Measurements from ENCODE around the gene CD83. TPM values are rescaled to one million over a fixed set of nuclear protein-coding genes. Genes with fewer than 3 reads are reported as not detected.

CD83 gene
- total RNA-seq, 2 donors from 2014 or later = 31.4 to 124 TPM

DNA sequence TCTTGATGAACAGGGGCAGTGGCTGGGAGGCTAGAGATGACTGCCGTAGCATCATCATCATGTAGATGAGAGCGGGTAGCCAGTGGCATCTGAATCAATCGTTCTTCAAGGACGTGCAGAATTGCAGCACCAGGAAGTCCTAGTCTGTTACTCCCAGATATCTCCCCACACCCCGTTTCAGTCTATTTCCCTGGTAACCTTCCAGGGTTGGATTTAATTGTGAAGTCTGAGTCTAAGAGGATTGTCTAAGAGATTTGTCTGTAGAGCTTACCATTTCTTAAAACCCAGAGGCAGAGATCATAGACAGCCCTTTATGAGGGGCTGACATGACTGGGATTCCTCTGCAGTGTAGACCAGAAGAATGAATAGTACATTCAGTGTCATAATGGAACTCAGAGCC, 16.6 kb upstream of the CD83 start:
- no peaks in the 10 kb centered on the region for H3K9me3 Mint-ChIP-seq
- H3K4me3 Mint-ChIP-seq = no peak overlapping the region
- peak overlapping the region in 1 of 2 donors; percentile 3 for H3K27ac Mint-ChIP-seq
- no peaks in the 10 kb centered on the region for H3K36me3 Mint-ChIP-seq
- DNase-seq (ENCODE audit: low spot score) (no peak), ATAC-seq (no peak)
- peaks cover 6 to 13% of the 10 kb centered on the region in 2 donors for H3K4me1 Mint-ChIP-seq (ENCODE audit: low read depth in 2 of 2)
- peaks cover 5 to 15% of the 10 kb centered on the region in 2 donors for H3K27me3 Mint-ChIP-seq

DNA sequence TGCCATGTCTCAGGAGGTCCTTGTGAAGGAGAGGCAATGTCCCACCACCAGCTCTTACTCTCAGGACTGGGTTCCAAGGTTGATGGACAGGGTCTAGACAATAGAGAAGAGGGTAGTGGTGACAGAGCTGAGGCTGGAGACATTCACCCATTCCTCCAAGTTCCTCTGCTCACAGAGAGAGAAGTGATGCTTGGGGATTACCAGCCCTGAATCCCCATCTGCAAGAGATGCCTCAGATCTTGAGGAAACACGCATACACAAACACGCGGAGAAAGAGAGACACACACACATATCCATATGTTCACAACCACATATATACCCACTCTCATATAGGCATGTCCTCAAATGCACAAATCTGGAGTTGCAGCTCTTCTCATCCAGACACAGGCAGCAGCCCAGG, 15.2 kb upstream of the CD83 start:
- ATAC-seq = no peak
- no peak for DNase-seq (ENCODE audit: low spot score)
- peaks cover 1% of the 10 kb centered on the region for H3K9me3 Mint-ChIP-seq
- H3K4me3 Mint-ChIP-seq = no peak overlapping the region
- peaks cover 6 to 14% of the 10 kb centered on the region in 2 donors for H3K4me1 Mint-ChIP-seq (ENCODE audit: low read depth in 2 of 2)
- peaks cover 3% of the 10 kb centered on the region for H3K36me3 Mint-ChIP-seq
- peaks cover 5 to 15% of the 10 kb centered on the region in 2 donors for H3K27me3 Mint-ChIP-seq
- H3K27ac Mint-ChIP-seq = no peak overlapping the region

DNA sequence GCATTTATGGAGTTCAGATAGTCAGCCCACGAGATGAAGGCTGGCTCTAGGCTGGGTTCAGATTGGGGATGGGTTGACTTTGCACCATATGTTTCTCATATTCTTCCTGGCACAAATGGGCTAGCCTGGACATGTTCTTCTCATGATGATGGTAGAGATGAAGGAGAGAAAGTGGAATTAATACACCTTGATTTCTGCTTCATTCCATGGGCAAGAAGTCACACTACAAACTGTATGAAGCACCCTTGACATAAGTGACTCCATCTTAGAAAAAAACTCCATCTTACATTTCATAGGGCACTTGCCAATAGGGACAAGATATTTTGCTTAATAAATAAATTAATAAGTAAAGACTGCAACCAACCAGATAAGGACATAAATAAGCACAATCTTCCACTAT, 12.0 kb upstream of the CD83 start:
- Mint-ChIP-seq H3K4me1 (ENCODE audit: low read depth in 2 of 2) (peaks cover 29 to 34% of the 10 kb centered on the region in 2 donors), H3K4me3 (no peak overlapping the region), H3K36me3 (peaks cover 9% of the 10 kb centered on the region), H3K27ac (peak overlapping the region in 1 of 2 donors; percentile 13), H3K27me3 (peaks cover 7 to 21% of the 10 kb centered on the region in 2 donors), H3K9me3 (peaks cover 5% of the 10 kb centered on the region)
- no peak for DNase-seq (ENCODE audit: low spot score)
- no peak for ATAC-seq

DNA sequence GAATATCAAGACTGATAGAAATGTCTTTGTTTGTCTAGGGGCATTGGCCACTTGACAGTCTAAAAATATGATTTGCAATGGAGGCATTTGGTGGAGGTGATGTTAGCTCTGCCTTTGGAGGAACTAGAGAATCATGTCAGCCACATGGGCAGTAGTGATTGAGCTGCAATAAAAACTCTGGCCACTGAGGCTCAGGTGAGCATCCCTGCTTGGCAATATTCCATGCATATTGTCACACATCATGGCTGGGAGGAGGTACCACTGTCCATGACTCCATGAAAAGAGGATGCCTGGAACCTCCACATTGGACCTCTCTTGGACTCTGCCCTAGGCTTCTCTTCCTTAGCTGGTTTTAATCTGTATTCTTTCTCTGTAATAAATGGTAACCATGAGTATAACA, 10.6 kb upstream of the CD83 start:
- H3K9me3 Mint-ChIP-seq = peaks cover 5% of the 10 kb centered on the region
- peaks cover 6 to 20% of the 10 kb centered on the region in 2 donors for H3K27me3 Mint-ChIP-seq
- no peak for DNase-seq (ENCODE audit: low spot score)
- no peak overlapping the region for H3K4me3 Mint-ChIP-seq
- peak overlapping the region; percentile 63 to 89 for H3K27ac Mint-ChIP-seq
- peaks cover 9% of the 10 kb centered on the region for H3K36me3 Mint-ChIP-seq
- H3K4me1 Mint-ChIP-seq (ENCODE audit: low read depth in 2 of 2) = peaks cover 29 to 36% of the 10 kb centered on the region in 2 donors
- ATAC-seq = no peak

DNA sequence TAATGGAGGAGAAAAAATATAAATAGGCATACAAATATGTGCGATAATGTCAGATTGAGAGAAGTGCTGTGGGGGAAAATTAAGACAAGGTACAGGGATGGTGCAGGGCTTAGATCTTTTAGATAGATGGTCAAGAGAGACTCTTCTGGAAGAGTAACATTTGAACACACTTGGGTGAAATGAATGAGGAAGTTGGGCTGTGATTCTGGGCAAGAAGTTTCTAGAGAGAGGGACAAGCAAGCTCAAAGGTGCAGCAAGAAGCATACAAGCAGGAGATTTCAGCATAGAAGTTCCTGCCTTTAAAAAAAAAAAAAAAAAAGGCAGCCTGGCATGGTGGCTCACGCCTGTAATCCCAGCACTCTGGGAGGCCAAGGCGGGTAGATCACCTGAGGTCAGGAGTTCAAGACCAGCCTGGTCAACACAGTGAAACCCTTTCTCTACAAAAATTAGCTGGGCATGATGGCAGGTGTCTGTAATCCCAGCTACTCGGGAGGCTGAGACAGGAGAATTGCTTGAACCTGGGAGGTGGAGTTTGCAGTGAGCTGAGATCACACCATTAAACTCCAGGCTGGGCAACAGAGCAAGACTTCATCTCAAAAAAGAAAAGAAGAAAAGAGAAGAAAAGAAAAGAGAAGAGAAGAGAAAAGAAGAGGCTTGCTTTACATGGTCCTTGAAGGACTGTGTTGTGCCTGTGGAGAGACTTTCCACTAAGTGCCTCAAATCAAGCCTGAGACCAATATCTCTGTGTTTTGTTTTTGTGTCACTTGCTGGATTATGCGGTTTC, 9.7 kb upstream of the CD83 start:
- ATAC-seq (no peak), DNase-seq (ENCODE audit: low spot score) (no peak)
- Mint-ChIP-seq H3K9me3 (peaks cover 5% of the 10 kb centered on the region), H3K4me3 (peak overlapping the region; percentile 63), H3K27ac (peak overlapping the region; percentile 63 to 89), H3K27me3 (peaks cover 8 to 20% of the 10 kb centered on the region in 2 donors), H3K4me1 (ENCODE audit: low read depth in 2 of 2) (peaks cover 29 to 39% of the 10 kb centered on the region in 2 donors), H3K36me3 (peaks cover 9% of the 10 kb centered on the region)

DNA sequence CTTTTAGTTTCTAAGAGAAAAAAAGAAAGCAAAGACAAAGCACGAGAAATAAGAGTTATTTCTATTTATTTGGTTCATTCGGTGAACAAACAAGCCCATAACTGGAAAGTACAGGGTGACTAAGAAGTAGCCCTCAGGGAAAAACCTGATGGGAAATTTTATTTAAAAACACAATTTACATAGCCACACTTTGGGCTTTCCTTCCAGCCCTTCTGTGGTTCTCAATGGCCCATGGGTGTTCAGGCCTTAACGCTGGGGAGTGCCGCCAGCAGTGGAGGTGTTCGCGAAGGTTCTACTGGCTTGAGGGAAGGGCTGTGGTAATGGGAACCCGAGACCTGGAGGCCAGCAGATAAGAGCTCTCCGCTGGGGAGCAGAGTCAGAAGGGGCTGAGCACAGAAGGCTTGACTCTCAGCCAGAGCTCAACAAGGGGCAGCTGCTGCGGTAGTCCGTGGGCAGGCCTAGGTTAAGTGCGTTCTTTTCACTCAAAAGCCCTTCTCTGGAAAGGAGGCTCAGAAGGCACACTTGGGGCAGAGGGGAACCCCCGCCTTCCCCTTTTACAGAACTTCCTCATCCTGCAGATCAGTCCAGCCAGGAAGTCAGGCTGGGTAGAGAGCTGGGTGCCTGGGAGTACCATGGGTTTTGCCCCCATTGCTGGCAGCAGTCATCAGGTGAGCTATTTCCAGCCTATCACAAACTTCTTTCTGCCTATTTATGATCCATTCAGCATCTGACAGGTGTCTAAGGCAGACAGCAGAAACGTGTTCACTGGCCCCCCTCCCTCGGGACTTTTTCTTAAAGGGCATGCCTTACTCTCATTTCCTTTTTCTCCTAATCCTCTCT, 8.8 kb upstream of the CD83 start:
- Mint-ChIP-seq H3K36me3 (peaks cover 9% of the 10 kb centered on the region), H3K9me3 (peaks cover 5% of the 10 kb centered on the region), H3K4me3 (peak overlapping the region; percentile 77), H3K27me3 (peaks cover 8 to 20% of the 10 kb centered on the region in 2 donors), H3K4me1 (ENCODE audit: low read depth in 2 of 2) (peaks cover 29 to 43% of the 10 kb centered on the region in 2 donors), H3K27ac (peak overlapping the region; percentile 63 to 89)
- ATAC-seq (peak; percentile 62 to 90), DNase-seq (ENCODE audit: low spot score) (peak; percentile 78)

DNA sequence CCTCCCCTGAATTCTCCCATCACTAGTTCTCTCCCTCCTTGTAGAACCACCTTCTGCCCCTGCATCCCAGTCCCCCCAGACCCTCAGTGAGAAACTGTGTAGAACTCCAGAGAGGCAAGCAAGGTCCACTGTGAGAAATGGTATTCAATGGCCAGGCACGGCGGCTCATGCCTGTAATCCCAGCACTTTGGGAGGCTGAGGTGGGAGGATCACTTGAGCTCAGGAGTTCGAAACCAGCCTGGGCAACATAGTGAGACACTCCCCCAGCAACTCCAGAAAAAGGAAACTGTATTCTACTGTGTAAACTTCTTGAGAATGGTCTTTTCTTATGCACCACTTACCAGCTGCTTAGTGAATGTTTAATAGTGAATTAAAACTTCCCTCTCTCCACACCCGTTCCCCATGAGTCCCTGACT, 8.2 kb upstream of the CD83 start:
- Mint-ChIP-seq H3K4me3 (peak overlapping the region; percentile 77), H3K27me3 (peaks cover 8 to 20% of the 10 kb centered on the region in 2 donors), H3K4me1 (ENCODE audit: low read depth in 2 of 2) (peaks cover 29 to 46% of the 10 kb centered on the region in 2 donors), H3K36me3 (peaks cover 9% of the 10 kb centered on the region), H3K27ac (peak overlapping the region; percentile 63 to 89), H3K9me3 (peaks cover 5% of the 10 kb centered on the region)
- no peak for ATAC-seq
- no peak for DNase-seq (ENCODE audit: low spot score)

DNA sequence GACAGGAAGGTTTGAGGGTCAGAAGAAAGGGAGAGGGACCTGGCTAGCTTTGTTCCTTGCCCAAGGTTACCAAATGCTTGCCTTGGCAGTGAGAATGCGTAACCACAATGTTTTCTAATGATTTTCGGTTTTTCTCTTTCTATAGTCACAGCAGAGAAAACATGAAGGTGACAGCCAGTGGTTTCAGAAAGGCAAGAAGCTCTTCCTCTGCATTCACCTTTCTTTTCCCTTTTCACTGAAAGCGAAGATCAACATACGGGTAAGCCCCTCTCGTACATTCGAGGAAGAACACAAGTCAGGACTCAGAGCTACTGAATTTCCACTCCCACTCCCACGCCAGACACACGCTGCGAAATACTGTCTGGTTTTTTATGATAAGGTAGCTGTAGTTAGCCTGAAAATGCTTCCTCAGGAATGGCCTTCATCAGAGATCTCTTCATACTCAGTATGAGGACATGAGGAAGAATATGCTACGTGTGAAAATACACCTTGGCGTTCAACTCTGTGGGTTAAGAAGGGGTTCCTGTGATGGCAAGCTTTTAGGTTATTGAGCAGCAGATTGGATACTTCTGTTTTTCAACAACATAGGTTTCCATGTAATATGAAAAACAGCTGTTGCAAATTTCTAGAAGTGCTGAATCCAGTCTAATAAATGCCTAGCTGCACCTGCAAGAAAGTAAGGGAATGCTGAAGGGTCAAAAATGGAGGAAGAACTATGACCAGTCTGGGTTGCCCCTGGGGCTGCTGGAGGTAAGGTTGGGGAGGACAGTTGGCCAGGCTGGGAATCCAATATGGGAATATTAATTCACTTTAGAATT, 7.4 kb upstream of the CD83 start:
- peaks cover 9% of the 10 kb centered on the region for H3K36me3 Mint-ChIP-seq
- ATAC-seq (peak; percentile 62 to 70), DNase-seq (ENCODE audit: low spot score) (peak; percentile 71)
- H3K9me3 Mint-ChIP-seq = peaks cover 5% of the 10 kb centered on the region
- H3K27me3 Mint-ChIP-seq = peaks cover 6 to 15% of the 10 kb centered on the region in 2 donors
- peak overlapping the region; percentile 63 to 89 for H3K27ac Mint-ChIP-seq
- peaks cover 29 to 46% of the 10 kb centered on the region in 2 donors for H3K4me1 Mint-ChIP-seq (ENCODE audit: low read depth in 2 of 2)
- H3K4me3 Mint-ChIP-seq = peak overlapping the region; percentile 77

DNA sequence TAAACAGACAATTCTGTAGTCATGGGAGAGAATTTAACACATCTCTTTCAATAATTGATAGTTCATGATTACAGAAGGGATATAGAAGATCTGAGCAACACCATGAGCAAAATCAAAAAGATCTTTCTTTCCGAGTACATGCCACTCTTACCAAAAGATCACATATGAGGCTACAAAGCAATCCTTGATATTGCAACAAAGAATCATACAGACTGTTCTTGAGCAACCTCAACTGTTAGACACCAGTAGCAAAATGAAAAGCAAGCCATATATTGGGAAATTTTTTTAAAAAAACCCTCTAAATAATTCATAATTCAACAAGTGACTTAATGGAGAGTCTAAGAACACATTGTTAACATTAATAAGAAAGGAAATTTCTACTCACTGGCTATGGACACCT, 3.6 kb upstream of the CD83 start:
- Mint-ChIP-seq H3K4me1 (ENCODE audit: low read depth in 2 of 2) (peaks cover 27 to 47% of the 10 kb centered on the region in 2 donors), H3K4me3 (no peak overlapping the region), H3K27ac (no peak overlapping the region), H3K27me3 (peaks cover 6 to 15% of the 10 kb centered on the region in 2 donors), H3K9me3 (no peaks in the 10 kb centered on the region), H3K36me3 (peaks cover 7% of the 10 kb centered on the region)
- no peak for DNase-seq (ENCODE audit: low spot score)
- ATAC-seq = no peak

DNA sequence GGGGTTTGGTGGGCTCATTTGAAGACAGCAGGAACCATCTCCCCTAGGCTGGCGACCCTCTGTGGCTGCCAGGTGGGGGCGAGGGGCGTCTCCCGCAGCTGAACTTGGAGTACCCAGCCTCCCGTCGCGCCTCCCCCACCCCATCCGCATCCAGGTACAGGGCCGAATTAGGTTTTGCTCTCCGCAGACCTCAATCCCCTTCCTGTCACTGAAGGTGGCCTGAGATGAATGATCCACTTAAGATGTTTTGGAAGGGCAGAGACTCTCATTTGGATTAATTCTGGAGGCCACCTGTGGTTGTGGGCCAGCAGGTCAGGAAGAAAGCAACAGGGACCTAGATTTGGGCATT, 493 bp downstream of the CD83 start:
- ATAC-seq = peak in 1 of 2 donors; percentile 25
- DNase-seq (ENCODE audit: low spot score) = no peak
- Mint-ChIP-seq H3K27me3 (no peaks in the 10 kb centered on the region), H3K4me3 (peak overlapping the region; percentile 98), H3K36me3 (peaks cover 26% of the 10 kb centered on the region), H3K4me1 (ENCODE audit: low read depth in 2 of 2) (peaks cover 35 to 44% of the 10 kb centered on the region in 2 donors), H3K9me3 (no peaks in the 10 kb centered on the region), H3K27ac (peak overlapping the region; percentile 91 to 94)

DNA sequence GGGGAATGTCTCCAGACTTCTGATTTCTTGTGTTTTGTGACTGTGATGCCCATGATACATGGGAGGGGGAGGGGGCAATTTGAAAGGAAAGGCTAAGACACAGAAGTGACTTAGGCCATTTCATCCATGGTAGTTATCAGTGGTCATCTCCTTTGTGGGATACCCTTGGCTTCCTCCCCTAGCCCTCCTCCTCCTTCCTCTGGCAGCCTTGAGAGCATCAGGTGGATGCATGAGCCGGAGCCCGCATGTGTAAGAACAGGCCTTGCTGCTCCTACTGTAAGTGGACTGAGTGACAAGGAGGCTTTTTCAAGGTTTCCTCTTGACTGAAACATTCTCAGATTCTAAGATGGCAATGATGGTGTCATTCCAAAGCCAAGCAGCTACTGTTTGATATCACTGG, 874 bp downstream of the CD83 start:
- ATAC-seq (no peak), DNase-seq (ENCODE audit: low spot score) (no peak)
- Mint-ChIP-seq H3K36me3 (peaks cover 29% of the 10 kb centered on the region), H3K4me1 (ENCODE audit: low read depth in 2 of 2) (peaks cover 38 to 43% of the 10 kb centered on the region in 2 donors), H3K9me3 (no peaks in the 10 kb centered on the region), H3K4me3 (peak overlapping the region; percentile 98), H3K27ac (peak overlapping the region; percentile 91 to 94), H3K27me3 (no peaks in the 10 kb centered on the region)

DNA sequence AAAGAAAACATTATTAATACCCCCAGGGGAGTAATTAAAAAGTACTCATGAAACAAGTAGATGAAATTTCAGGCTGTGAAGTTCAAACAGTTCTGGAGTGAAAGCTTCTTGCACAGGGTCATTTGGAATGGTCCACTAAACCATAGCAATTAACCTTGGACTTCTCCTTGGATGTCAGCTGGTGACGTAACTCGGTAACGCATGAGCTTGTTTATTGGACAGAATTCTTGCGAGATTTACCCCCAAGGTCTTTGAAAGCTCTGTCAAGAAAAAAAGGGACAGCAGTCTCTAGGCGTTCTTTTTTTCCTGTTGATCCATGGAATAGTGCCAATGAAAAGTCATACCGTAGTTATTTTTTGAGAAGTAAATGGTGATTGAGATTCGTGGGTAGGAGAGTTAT, 2.2 kb downstream of the CD83 start:
- Mint-ChIP-seq H3K36me3 (peaks cover 34% of the 10 kb centered on the region), H3K4me1 (ENCODE audit: low read depth in 2 of 2) (peaks cover 43 to 50% of the 10 kb centered on the region in 2 donors), H3K27ac (no peak overlapping the region), H3K4me3 (peak overlapping the region; percentile 76), H3K9me3 (no peaks in the 10 kb centered on the region), H3K27me3 (no peaks in the 10 kb centered on the region)
- no peak for DNase-seq (ENCODE audit: low spot score)
- ATAC-seq = no peak

DNA sequence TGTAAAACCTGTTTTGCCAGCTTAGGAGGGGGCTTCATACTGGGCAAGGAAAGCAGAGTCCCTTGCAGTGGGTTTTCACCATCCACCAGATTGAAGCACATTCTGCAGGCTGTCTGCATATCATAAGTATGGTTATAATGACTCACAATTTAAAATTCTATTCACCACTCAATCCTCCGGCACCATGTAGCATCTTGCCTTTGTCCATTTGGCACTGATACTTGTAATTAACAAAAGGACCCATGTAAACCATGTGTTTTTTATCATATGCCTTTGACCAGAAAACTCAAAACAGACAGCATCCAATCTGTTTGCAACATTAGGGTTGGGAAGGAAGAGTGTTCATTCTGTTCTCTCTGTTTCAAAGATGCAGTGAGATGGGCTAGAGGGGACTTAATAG, 3.0 kb downstream of the CD83 start:
- H3K4me1 Mint-ChIP-seq (ENCODE audit: low read depth in 2 of 2) = peaks cover 47 to 57% of the 10 kb centered on the region in 2 donors
- no peaks in the 10 kb centered on the region for H3K9me3 Mint-ChIP-seq
- ATAC-seq (no peak), DNase-seq (ENCODE audit: low spot score) (no peak)
- H3K27me3 Mint-ChIP-seq = no peaks in the 10 kb centered on the region
- peaks cover 36% of the 10 kb centered on the region for H3K36me3 Mint-ChIP-seq
- peak overlapping the region in 1 of 2 donors; percentile 82 for H3K27ac Mint-ChIP-seq
- H3K4me3 Mint-ChIP-seq = peak overlapping the region; percentile 76
